ENCODE measurements around the gene SEPTIN6.
A peak's percentile ranks its signal among the peaks of the same experiment; 100 is the strongest.

DNA sequence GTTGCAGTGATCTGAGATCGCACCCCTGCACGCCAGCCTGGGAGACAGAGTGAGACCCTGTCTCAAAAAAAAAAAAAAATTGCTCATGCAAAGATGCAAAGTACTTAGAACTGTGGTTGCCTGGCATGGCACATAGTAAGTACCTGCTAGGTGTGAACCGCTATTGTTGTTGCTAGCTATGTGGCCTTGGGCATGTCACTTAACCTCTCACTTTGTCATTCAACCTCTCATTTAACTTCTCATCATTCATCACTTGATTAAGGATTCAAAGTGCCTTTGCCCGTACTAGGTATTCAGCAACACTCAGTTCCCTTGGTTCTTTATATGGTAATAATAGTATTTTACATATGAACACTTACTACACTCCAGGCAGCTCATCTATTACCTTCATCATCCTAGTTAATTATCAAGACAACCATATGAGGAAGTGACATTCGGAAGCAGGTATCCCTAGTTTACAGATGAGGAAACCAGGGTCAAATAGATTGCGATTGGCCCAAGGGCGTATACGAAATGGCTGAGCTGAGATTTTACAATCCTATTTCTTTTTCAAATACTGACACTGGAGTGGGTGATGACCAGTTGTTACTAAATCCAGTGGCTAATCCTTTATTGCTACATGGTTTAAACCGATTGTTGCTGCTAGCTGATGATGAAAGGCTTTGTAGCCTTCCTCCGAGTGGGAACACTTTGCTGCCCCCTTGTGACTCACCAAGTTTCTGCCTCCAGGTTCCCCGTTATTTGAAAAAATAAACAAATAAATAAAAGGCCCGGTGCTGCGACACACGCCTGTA lies 36.6 kb upstream of the SEPTIN6 start:
- TF ChIP-seq, protein P1, sequence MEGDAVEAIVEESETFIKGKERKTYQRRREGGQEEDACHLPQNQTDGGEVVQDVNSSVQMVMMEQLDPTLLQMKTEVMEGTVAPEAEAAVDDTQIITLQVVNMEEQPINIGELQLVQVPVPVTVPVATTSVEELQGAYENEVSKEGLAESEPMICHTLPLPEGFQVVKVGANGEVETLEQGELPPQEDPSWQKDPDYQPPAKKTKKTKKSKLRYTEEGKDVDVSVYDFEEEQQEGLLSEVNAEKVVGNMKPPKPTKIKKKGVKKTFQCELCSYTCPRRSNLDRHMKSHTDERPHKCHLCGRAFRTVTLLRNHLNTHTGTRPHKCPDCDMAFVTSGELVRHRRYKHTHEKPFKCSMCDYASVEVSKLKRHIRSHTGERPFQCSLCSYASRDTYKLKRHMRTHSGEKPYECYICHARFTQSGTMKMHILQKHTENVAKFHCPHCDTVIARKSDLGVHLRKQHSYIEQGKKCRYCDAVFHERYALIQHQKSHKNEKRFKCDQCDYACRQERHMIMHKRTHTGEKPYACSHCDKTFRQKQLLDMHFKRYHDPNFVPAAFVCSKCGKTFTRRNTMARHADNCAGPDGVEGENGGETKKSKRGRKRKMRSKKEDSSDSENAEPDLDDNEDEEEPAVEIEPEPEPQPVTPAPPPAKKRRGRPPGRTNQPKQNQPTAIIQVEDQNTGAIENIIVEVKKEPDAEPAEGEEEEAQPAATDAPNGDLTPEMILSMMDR (IDR thresholded peaks at IDR 0.05): peak; percentile 22; the same call in 1 of the 2 replicates
- TF ChIP-seq, protein P2, sequence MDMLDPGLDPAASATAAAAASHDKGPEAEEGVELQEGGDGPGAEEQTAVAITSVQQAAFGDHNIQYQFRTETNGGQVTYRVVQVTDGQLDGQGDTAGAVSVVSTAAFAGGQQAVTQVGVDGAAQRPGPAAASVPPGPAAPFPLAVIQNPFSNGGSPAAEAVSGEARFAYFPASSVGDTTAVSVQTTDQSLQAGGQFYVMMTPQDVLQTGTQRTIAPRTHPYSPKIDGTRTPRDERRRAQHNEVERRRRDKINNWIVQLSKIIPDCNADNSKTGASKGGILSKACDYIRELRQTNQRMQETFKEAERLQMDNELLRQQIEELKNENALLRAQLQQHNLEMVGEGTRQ (CRISPR knock-in tag; IDR thresholded peaks at IDR 0.05): no peak
- TF ChIP-seq, protein P3, sequence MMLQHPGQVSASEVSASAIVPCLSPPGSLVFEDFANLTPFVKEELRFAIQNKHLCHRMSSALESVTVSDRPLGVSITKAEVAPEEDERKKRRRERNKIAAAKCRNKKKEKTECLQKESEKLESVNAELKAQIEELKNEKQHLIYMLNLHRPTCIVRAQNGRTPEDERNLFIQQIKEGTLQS (CRISPR knock-in tag; conservative IDR thresholded peaks at IDR 0.05): no peak
- TF ChIP-seq MAX (CRISPR knock-in tag; IDR thresholded peaks at IDR 0.05): no peak
- no peak for TF ChIP-seq NR1H2 (CRISPR knock-in tag; IDR thresholded peaks at IDR 0.05)
- no peak for TF ChIP-seq ZNF138 (CRISPR knock-in tag; conservative IDR thresholded peaks at IDR 0.05)
- TF ChIP-seq RELA (CRISPR knock-in tag; IDR thresholded peaks at IDR 0.05; ENCODE audit: borderline replicate concordance): no peak
